Natural killer cell (primary cell): Measurements from ENCODE around the gene LIAS. TPM values are rescaled to one million over a fixed set of nuclear protein-coding genes. Genes with fewer than 3 reads are reported as not detected.
"Not testable (repeated sequence)": the region's sequence is repeated elsewhere in the genome, so short reads cannot be mapped to it uniquely, and the experiment has no call there.

Experiments
- ATAC-seq, 3 donors: fragments of 150-1000 bp in 2 of 3; fragments of 200-7000 bp in 1 of 3; cut with Tn5 transposase; 1 replicate in 1 of 3; 2 replicates in 2 of 3; pipeline ENCODE4 v1.10.0; 2021; ENCODE audit warnings: mild to moderate bottlenecking in 2 of 3, moderate library complexity in 2 of 3
- DNase-seq, 2 donors: peaks; one replicate each; pipeline versions ENCODE4 v3.0.0 to v3.0.0-alpha.2; 2013 to 2021; ENCODE audit warnings: mixed read lengths in 1 of 2
- H3K27ac ChIP-seq: one replicate; pipeline ENCODE4 v1.5.1; 2013; ENCODE audit warnings: mild to moderate bottlenecking, low read length
- H3K27me3 ChIP-seq: one replicate; pipeline ENCODE4 v1.6.1; 2013; ENCODE audit warnings: low read length; ENCODE audit not compliant: control insufficient read depth, insufficient read depth
- H3K36me3 ChIP-seq: one replicate; pipeline ENCODE4 v1.6.1; 2013; ENCODE audit warnings: low read length; ENCODE audit not compliant: control insufficient read depth, insufficient read depth
- H3K4me1 ChIP-seq: one replicate; pipeline ENCODE4 v1.6.1; 2013; ENCODE audit warnings: low read length; ENCODE audit not compliant: control insufficient read depth, insufficient read depth
- H3K4me3 ChIP-seq: one replicate; pipeline ENCODE4 v1.5.1; 2013; ENCODE audit warnings: low read length
- H3K9me3 ChIP-seq: one replicate; pipeline ENCODE4 v1.6.1; 2013; ENCODE audit warnings: low read length; ENCODE audit not compliant: control insufficient read depth, insufficient read depth
- H3K27ac Mint-ChIP-seq, 2 donors: one replicate each; pipeline ENCODE4 v1.8.0; 2022; ENCODE audit warnings: mild to moderate bottlenecking in 2 of 2, mixed read lengths in 2 of 2, moderate library complexity in 1 of 2
- H3K27me3 Mint-ChIP-seq, 2 donors: one replicate each; pipeline ENCODE4 v1.8.0; 2022; ENCODE audit warnings: low read depth in 2 of 2, mixed read lengths in 2 of 2
- H3K36me3 Mint-ChIP-seq: one replicate; pipeline ENCODE4 v1.8.0; 2022; ENCODE audit warnings: mixed read lengths
- H3K4me1 Mint-ChIP-seq, 2 donors: one replicate each; pipeline ENCODE4 v1.8.0; 2022; ENCODE audit warnings: mixed read lengths in 2 of 2
- H3K4me3 Mint-ChIP-seq: one replicate; pipeline ENCODE4 v1.8.0; 2022; ENCODE audit warnings: mild to moderate bottlenecking, moderate library complexity, mixed read lengths
- H3K9me3 Mint-ChIP-seq, 2 donors: one replicate each; pipeline ENCODE4 v1.8.0; 2022; ENCODE audit warnings: mixed read lengths in 2 of 2
- CTCF ChIP-seq: fragments of 200-600 bp; IDR thresholded peaks from one replicate; pipeline ENCODE4 v1.8.0; 2022; ENCODE audit warnings: antibody characterized with exemption
- WGBS: methylation state at CpG from one replicate; pipeline ENCODE4 v1.1.7; 2013; ENCODE audit warnings: missing lambda C conversion rate; ENCODE audit not compliant: insufficient coverage; 5-methylcytosine and 5-hydroxymethylcytosine counted together
- intact Hi-C: fragments of 100-400 bp; cut with micrococcal nuclease; formaldehyde crosslinking; loops from one replicate; pipeline ENCODE4 v1.14.2; 2022
- total RNA-seq, 4 donors: library from RNA; stranded (reverse); fragments of 120-200 nt in 1 of 4; gene quantifications; one replicate each; pipeline versions ENCODE4 v1.2.3 to v1.2.4, GENCODE V29; 2013 to 2022

LIAS gene
- total RNA-seq, 3 donors from 2014 or later (not counting 1 experiment from before 2014, with no cell fraction given), result 10.6 to 14.3 (median 11.9) TPM

- Histone ChIP-seq H3K4me1 (no peaks in the 10 kb centered on the region), H3K36me3 (no peaks in the 10 kb centered on the region), H3K4me3 (no peak overlapping the region), H3K9me3 (no peaks in the 10 kb centered on the region), H3K27ac (no peak overlapping the region), H3K27me3 (no peaks in the 10 kb centered on the region)
- Mint-ChIP-seq H3K9me3 (no peaks in the 10 kb centered on the region), H3K27ac (no peak overlapping the region), H3K36me3 (no peaks in the 10 kb centered on the region), H3K4me1 (no peaks in the 10 kb centered on the region), H3K27me3 (no peaks in the 10 kb centered on the region), H3K4me3 (no peak overlapping the region)
- no peak for TF ChIP-seq CTCF
- intact Hi-C loops, result no loop called here
- no peak for ATAC-seq
- 86% methylated on average over 1 of the region's 3 CpGs for WGBS
- DNase-seq, result no peak
Measured at GRCh38 chr4:39422247-39422646, 36.6 kb upstream of the LIAS start.

GRCh38 chr4:39425297-39425696 is 33.6 kb upstream of the LIAS start:
- H3K36me3 Mint-ChIP-seq, H3K27me3 ChIP-seq, H3K27ac Mint-ChIP-seq, H3K4me3 Mint-ChIP-seq, ATAC-seq, intact Hi-C loops, H3K27ac ChIP-seq, H3K4me1 ChIP-seq, H3K27me3 Mint-ChIP-seq, H3K4me3 ChIP-seq, H3K9me3 ChIP-seq, DNase-seq, H3K4me1 Mint-ChIP-seq, H3K36me3 ChIP-seq, H3K9me3 Mint-ChIP-seq: not testable (repeated sequence)
- 100% methylated on average over 1 of the region's 1 CpG for WGBS

- no peaks in the 10 kb centered on the region for H3K27me3 Mint-ChIP-seq
- H3K27ac ChIP-seq, result no peak overlapping the region
- no peaks in the 10 kb centered on the region for H3K36me3 Mint-ChIP-seq
- no peaks in the 10 kb centered on the region for H3K4me1 Mint-ChIP-seq
- no peak overlapping the region for H3K4me3 ChIP-seq
- intact Hi-C loops, result no loop called here
- no peaks in the 10 kb centered on the region for H3K9me3 Mint-ChIP-seq
- H3K36me3 ChIP-seq, result no peaks in the 10 kb centered on the region
- no peak for TF ChIP-seq CTCF
- H3K27me3 ChIP-seq, result no peaks in the 10 kb centered on the region
- H3K4me3 Mint-ChIP-seq, result no peak overlapping the region
- WGBS, result 100% methylated on average over 1 of the region's 1 CpG
- no peaks in the 10 kb centered on the region for H3K9me3 ChIP-seq
- no peak for DNase-seq
- no peak for ATAC-seq
- no peak overlapping the region for H3K27ac Mint-ChIP-seq
- H3K4me1 ChIP-seq, result no peaks in the 10 kb centered on the region
Measured at GRCh38 chr4:39426728-39427127, 32.1 kb upstream of the LIAS start.

- H3K27me3 ChIP-seq, result no peaks in the 10 kb centered on the region
- no peaks in the 10 kb centered on the region for H3K9me3 ChIP-seq
- H3K27ac ChIP-seq, result no peak overlapping the region
- no peaks in the 10 kb centered on the region for H3K4me1 Mint-ChIP-seq
- H3K4me3 ChIP-seq, result no peak overlapping the region
- H3K27me3 Mint-ChIP-seq, result no peaks in the 10 kb centered on the region
- no peaks in the 10 kb centered on the region for H3K9me3 Mint-ChIP-seq
- no peak for TF ChIP-seq CTCF
- DNase-seq (no peak), ATAC-seq (no peak)
- H3K4me1 ChIP-seq, result no peaks in the 10 kb centered on the region
- H3K27ac Mint-ChIP-seq, result no peak overlapping the region
- intact Hi-C loops, result no loop called here
- H3K36me3 Mint-ChIP-seq, result no peaks in the 10 kb centered on the region
- H3K36me3 ChIP-seq, result no peaks in the 10 kb centered on the region
- H3K4me3 Mint-ChIP-seq, result no peak overlapping the region
- 86% methylated on average over 10 of the region's 10 CpGs for WGBS
Measured at GRCh38 chr4:39427520-39428114, 31.2 kb upstream of the LIAS start.
